WI38 (cell line): Measurements from ENCODE around the gene COL6A5.

Source experiments
- H3K4me3 ChIP-seq: 2 replicates; pipeline ENCODE4 v1.5.1; 2011; ENCODE audit warnings: low read depth, mild to moderate bottlenecking, control low read depth, low read length
- TF ChIP-seq, protein P1 (sequence below): IDR thresholded peaks from 2 replicates; pipeline ENCODE4 v1.5.1; 2012; ENCODE audit warnings: low read depth, mild to moderate bottlenecking, control low read depth, low read length

The COL6A5 gene

DNA sequence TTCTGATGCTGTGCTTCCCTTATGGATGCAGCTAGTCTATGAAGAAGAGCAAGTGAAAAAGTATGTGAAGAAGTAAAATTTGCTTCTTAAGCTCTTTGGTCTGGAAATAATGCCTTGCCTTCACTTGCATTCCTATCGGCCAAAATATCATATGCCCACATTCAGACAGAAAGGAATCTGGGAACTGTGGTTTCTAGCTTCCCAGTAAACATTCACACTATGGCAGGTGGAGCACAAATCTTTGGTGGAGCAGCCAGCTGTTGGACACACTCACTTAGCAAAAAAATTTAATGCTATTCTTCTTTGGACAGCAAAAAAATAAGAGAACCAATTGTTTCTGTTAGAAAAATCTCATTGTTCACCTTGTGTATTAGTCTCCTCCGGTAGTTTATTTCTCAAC is 159.2 kb downstream of the COL6A5 start:
- TF ChIP-seq, protein P1, sequence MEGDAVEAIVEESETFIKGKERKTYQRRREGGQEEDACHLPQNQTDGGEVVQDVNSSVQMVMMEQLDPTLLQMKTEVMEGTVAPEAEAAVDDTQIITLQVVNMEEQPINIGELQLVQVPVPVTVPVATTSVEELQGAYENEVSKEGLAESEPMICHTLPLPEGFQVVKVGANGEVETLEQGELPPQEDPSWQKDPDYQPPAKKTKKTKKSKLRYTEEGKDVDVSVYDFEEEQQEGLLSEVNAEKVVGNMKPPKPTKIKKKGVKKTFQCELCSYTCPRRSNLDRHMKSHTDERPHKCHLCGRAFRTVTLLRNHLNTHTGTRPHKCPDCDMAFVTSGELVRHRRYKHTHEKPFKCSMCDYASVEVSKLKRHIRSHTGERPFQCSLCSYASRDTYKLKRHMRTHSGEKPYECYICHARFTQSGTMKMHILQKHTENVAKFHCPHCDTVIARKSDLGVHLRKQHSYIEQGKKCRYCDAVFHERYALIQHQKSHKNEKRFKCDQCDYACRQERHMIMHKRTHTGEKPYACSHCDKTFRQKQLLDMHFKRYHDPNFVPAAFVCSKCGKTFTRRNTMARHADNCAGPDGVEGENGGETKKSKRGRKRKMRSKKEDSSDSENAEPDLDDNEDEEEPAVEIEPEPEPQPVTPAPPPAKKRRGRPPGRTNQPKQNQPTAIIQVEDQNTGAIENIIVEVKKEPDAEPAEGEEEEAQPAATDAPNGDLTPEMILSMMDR = no peak
- no peak overlapping the region for H3K4me3 ChIP-seq

DNA sequence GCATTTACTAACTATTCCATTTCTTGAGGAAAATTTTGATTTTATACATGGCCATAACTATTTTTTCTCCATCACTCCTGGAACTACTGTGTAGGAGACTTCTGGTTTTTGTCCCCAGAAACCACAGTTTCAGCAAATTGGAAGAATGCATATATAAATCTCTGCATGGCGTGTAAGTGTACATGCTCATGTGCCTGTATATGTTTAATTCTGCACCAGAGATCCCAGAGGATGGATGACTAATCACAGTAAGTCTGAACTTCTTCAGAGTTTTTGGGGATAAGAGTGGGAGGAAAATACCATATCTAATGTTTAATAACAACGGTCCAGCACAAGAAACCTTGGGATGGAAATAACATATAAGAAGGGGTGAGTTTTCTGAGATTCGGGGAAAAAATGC is 160.6 kb downstream of the COL6A5 start:
- no peak overlapping the region for H3K4me3 ChIP-seq

DNA sequence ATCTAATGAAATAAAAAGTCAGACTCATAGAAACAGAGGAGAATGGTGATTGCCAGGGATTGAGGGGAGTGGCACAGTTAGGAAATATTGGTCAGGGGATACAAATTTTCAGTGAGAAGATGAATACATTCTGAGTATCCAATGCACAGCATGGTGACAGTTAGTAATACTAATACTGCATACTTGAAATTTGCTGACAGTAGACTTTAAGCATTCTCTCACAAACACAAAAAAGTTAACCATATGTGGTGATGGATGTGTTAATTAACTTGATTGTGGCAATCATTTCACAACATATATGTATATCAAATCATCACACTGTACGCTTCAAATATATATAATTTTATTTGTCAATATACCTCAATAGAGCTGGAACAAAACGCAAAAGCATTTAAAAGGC is 162.3 kb downstream of the COL6A5 start:
- no peak overlapping the region for H3K4me3 ChIP-seq
- TF ChIP-seq, protein P1 = no peak

More for the DNA sequence above, 160.6 kb downstream of the COL6A5 start:
- TF ChIP-seq, protein P1 = no peak

DNA sequence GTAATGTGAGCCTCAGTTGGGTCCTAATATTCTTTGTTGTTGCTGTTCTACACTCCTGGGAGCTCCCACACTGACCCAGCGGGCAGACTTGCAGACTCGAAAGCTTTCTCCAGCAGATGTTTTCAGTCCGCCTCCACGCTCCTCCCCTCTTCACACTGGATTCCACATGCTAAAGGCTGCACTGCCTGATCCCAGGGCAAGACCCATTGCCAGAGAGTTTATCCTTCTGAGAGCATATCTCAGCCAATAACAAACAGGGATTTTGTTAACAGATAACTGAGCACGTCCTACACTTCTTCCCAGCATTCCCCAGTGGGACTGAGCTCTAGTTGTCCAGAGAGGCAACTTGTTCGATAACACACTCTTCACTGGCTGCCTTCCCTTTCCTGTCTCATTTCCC is 163.5 kb downstream of the COL6A5 start:
- TF ChIP-seq, protein P1 = no peak
- no peak overlapping the region for H3K4me3 ChIP-seq

DNA sequence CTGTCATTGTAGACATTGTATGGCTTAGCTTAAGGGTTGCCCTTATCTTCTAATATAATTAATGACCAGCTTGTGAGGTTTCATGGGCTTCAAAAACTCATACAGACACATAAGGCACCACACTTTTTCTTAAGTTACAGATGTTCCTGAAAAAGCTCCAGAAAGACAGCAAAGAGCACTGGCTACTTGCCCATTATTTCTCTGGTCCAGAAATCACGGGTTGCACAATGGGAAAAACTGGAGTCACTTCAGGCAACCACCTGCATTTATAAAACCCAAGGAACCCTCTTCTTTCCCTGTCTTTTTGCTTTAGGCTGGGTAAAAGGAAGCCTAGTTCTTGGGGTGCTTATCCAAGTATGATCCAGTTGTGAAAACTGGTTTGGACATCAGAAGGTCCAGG is 169.2 kb downstream of the COL6A5 start:
- TF ChIP-seq, protein P1 = no peak
- no peak overlapping the region for H3K4me3 ChIP-seq

DNA sequence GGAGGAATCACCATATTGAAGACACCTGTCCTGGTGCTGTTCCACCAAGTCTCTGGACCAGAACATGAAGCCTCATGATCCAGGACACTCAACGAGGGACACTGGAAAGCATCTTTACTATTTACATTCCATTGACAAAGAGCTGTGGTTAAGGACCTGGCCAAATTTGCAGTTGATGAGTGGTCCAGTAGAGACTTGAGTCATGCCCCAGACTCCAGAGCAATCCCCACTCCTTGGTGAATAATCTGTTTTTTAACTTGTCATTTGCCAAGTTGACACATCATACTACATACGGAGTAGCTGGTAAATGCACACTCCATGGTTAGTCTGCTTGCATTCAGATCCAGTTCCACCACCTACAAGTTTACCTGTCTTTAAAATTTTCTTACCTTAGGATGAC is 170.3 kb downstream of the COL6A5 start:
- H3K4me3 ChIP-seq = no peak overlapping the region
- TF ChIP-seq, protein P1 = no peak

DNA sequence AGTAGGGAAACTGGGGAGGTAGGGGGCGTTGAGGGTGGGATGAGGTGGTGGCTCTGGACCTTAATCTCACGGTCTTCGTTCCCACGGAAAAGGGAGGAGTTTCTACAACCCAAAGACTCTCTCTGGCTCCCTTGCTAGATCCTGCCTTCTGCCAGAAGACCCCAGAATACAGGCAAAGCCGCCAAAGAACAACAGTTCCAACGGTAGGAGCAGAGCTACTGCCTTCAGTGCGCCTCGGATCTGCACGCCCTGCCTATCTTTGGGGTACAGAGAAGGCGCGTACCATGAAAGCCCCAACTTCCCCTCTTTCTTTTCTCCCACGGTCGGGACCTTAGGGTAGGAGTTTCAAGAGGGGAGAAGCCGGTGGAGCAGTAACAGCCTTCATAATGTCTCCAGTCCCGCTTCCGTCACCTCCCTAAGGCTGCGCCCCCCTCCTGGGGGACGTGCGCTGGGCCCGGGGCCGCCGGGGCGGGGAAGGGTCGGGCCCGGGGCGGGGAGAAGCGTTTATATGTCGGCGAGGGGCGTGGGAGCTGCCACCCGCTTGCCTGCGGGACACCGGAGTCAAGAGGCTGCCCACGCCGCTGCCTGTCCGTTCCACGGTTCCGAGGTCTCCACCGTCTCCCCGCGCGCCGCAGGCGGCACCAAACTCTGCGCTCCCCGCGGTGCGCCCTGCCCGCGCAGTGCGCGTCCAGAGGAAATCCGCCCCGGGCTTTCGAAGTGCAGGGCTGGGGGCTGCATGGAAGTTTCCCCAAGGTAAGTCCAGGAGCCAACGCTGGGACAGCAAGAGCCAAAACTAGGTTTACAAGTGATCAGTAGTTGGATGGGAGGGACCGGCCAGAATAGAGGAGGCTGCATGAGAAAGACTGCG is 171.4 kb downstream of the COL6A5 start, which contains the start of gene COL6A6:
COL6A6 (plus strand) TSS at position 533 of the 868 bp plus-strand sequence. CDS start 43,188 bp downstream, outside the sequence.
- TF ChIP-seq, protein P1 = no peak

More for the DNA sequence above, 171.4 kb downstream of the COL6A5 start, which contains the start of gene COL6A6:
- no peak within 1 kb of the TSS for H3K4me3 ChIP-seq
